Sigmoid colon (tissue), 4 donors: Measurements from ENCODE around the gene SORT1.

ENCODE experiments used
- CTCF ChIP-seq, 4 experiments: fragments of 450-650 bp in 3 of 4; fragments of 200-600 bp in 1 of 4; IDR thresholded peaks; one replicate each; pipeline ENCODE4 v1.5.1; 2016 to 2019; ENCODE audit warnings: antibody characterized with exemption in 4 of 4, mild to moderate bottlenecking in 3 of 4, moderate library complexity in 2 of 4
- POLR2A ChIP-seq, 2 donors: fragments of 450-650 bp; IDR thresholded peaks; one replicate each; pipeline ENCODE4 v1.6.1; 2016; ENCODE audit warnings: antibody characterized with exemption in 2 of 2, mild to moderate bottlenecking in 2 of 2, moderate library complexity in 2 of 2
- POLR2AphosphoS5 ChIP-seq, 4 donors: sonication (generic); formaldehyde crosslinking; IDR thresholded peaks; one replicate each; pipeline ENCODE4 v1.6.1; 2017; ENCODE audit warnings: antibody characterized with exemption in 4 of 4

- TF ChIP-seq POLR2A (IDR thresholded peaks at IDR 0.05): no peak
- no peak for TF ChIP-seq CTCF (IDR thresholded peaks at IDR 0.05)
- TF ChIP-seq POLR2AphosphoS5 (IDR thresholded peaks at IDR 0.05): no peak
These were observed 16.1 kb downstream of the SORT1 start for GRCh38 chr1:109381573-109381972.
